ENCODE results near the gene CD247. TPM values are rescaled to one million over a fixed set of nuclear protein-coding genes. Genes with fewer than 3 reads are reported as not detected.

Gene CD247
- total and polyA plus RNA-seq, 2 donors from 2014 or later: 1.8 to 7.7 TPM

DNA sequence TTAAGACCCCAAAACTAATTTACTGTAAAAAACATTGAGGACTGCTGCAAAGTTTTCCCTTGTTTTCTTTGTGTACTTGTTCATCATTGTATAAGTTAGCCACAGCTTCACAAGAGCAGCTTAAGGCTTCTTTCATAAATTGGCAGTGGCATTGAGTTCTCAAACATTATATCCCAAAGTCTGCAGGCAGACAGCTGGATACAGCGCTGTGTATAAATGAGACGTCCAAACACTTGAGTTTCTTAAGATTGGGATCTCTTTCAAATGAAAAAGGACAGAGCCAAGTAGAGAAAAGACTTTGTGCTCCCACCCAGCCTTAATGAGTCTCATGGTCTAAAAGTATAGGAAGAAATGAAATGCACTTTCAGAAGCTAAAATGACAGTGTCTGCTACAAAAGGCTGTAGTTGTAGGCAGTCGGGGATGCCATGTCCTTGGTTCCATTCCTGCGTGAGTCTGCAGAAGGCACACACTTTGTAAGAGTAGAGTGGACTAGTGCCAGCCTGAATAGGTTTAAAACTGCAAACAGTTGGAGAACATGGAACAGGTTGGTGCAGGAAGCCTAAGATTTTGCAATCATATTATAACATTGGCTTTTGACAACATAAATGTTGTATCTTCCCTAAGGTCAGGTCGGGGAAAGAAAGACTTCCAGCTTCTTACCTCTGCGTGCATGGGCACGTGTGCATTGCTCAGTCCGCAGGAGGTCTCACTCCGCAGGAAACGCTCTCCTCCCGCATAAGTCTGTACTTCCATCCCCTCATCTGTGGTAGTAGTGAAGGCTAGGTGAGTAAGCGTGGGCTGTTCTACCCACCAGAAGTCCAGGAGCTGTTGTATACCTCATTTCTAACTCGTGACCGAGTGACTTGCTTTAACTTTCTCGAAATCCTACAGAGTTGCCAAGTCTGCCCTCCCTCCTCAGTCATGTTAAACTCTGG lies 94.4 kb downstream of the CD247 start:
- TF ChIP-seq, protein P1, sequence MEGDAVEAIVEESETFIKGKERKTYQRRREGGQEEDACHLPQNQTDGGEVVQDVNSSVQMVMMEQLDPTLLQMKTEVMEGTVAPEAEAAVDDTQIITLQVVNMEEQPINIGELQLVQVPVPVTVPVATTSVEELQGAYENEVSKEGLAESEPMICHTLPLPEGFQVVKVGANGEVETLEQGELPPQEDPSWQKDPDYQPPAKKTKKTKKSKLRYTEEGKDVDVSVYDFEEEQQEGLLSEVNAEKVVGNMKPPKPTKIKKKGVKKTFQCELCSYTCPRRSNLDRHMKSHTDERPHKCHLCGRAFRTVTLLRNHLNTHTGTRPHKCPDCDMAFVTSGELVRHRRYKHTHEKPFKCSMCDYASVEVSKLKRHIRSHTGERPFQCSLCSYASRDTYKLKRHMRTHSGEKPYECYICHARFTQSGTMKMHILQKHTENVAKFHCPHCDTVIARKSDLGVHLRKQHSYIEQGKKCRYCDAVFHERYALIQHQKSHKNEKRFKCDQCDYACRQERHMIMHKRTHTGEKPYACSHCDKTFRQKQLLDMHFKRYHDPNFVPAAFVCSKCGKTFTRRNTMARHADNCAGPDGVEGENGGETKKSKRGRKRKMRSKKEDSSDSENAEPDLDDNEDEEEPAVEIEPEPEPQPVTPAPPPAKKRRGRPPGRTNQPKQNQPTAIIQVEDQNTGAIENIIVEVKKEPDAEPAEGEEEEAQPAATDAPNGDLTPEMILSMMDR (IDR thresholded peaks at IDR 0.05; ENCODE audit: borderline replicate concordance, extremely low read depth, insufficient read depth): no peak
- H3K9ac ChIP-seq (ENCODE audit: low read length in 3 of 3): no peak overlapping the region
- no peak for FAIRE-seq
- no peaks in the 10 kb centered on the region for H3K9me3 ChIP-seq (ENCODE audit: control insufficient read depth in 2 of 3, insufficient read depth in 1 of 3, low read length in 3 of 3)
- no peak for DNase-seq
- H3K27me3 ChIP-seq (ENCODE audit: control insufficient read depth, insufficient read depth, low read length): no peaks in the 10 kb centered on the region
- no peaks in the 10 kb centered on the region for H3K36me3 ChIP-seq (ENCODE audit: control insufficient read depth in 2 of 3, insufficient read depth in 3 of 3, low read length in 3 of 3)
- H3K4me1 ChIP-seq (ENCODE audit: control insufficient read depth in 2 of 3, insufficient read depth in 2 of 3, low read depth in 1 of 3, low read length in 3 of 3): no peaks in the 10 kb centered on the region
- no peak overlapping the region for H3K27ac ChIP-seq (ENCODE audit: low read depth in 2 of 2, low read length in 2 of 2)
- H3K4me3 ChIP-seq (ENCODE audit: low read length in 3 of 3): no peak overlapping the region
- intact Hi-C loops (cut with DNase I): no loop called here

DNA sequence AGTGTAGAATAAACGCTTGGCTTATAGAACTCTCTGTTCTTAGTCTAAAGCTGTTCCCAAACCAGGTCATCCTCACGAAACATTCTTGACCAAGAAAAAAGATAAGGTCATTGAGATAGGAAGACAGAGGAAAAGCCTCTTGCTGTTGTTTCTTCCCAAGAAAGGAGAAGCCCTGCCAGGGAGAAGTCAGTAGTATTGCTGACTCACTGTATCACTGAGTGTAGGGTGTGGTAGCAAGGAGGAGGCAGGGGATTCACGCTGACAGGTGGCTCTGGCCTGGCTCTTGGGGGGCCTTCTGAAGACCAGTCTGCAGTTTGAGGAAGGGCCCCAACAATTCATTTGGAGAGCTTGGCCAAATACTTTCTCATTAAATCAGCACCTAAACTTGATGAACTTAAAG lies 97.8 kb downstream of the CD247 start:
- no peak overlapping the region for H3K27ac ChIP-seq (ENCODE audit: low read depth in 2 of 2, low read length in 2 of 2)
- H3K4me1 ChIP-seq (ENCODE audit: control insufficient read depth in 2 of 3, insufficient read depth in 2 of 3, low read depth in 1 of 3, low read length in 3 of 3): no peaks in the 10 kb centered on the region
- DNase-seq: no peak
- no peak overlapping the region for H3K4me3 ChIP-seq (ENCODE audit: low read length in 3 of 3)
- H3K36me3 ChIP-seq (ENCODE audit: control insufficient read depth in 2 of 3, insufficient read depth in 3 of 3, low read length in 3 of 3): no peaks in the 10 kb centered on the region
- no peaks in the 10 kb centered on the region for H3K27me3 ChIP-seq (ENCODE audit: control insufficient read depth, insufficient read depth, low read length)
- TF ChIP-seq, protein P1 (IDR thresholded peaks at IDR 0.05; ENCODE audit: borderline replicate concordance, extremely low read depth, insufficient read depth): no peak
- intact Hi-C loops (cut with DNase I): no loop called here
- FAIRE-seq: no peak
- no peaks in the 10 kb centered on the region for H3K9me3 ChIP-seq (ENCODE audit: control insufficient read depth in 2 of 3, insufficient read depth in 1 of 3, low read length in 3 of 3)
- no peak overlapping the region for H3K9ac ChIP-seq (ENCODE audit: low read length in 3 of 3)

DNA sequence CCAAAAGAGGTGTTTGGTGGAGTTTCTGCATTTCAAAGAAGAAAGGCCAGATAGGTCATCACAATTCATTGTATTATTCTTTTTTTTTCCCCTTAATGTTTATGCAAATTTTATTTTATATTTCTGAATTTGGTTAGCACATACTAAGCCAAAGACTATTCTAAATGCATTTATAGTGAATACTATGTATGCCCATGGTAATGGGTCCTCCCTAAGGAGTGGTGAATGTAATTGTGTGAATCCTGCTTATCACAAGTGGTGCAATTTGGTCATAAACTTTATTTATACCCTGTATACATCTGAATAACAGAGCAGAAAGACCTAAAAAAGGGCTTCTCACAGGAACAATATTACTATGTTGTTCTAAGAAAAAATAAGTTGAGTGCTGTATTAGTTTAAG lies 99.1 kb downstream of the CD247 start:
- FAIRE-seq: no peak
- DNase-seq: no peak

More for the DNA sequence above, 99.1 kb downstream of the CD247 start:
- intact Hi-C loops (cut with DNase I): no loop called here
- H3K27me3 ChIP-seq (ENCODE audit: control insufficient read depth, insufficient read depth, low read length): no peaks in the 10 kb centered on the region
- H3K9ac ChIP-seq (ENCODE audit: low read length in 3 of 3): no peak overlapping the region
- no peaks in the 10 kb centered on the region for H3K9me3 ChIP-seq (ENCODE audit: control insufficient read depth in 2 of 3, insufficient read depth in 1 of 3, low read length in 3 of 3)
- H3K4me1 ChIP-seq (ENCODE audit: control insufficient read depth in 2 of 3, insufficient read depth in 2 of 3, low read depth in 1 of 3, low read length in 3 of 3): no peaks in the 10 kb centered on the region
- H3K4me3 ChIP-seq (ENCODE audit: low read length in 3 of 3): no peak overlapping the region
- H3K36me3 ChIP-seq (ENCODE audit: control insufficient read depth in 2 of 3, insufficient read depth in 3 of 3, low read length in 3 of 3): peaks cover 0 to 3% (median 2%) of the 10 kb centered on the region in 3 donors
- H3K27ac ChIP-seq (ENCODE audit: low read depth in 2 of 2, low read length in 2 of 2): no peak overlapping the region
- TF ChIP-seq, protein P1 (IDR thresholded peaks at IDR 0.05; ENCODE audit: borderline replicate concordance, extremely low read depth, insufficient read depth): no peak
